Measurements from ENCODE around the gene MARCHF3. TPM values are rescaled to one million over a fixed set of nuclear protein-coding genes. Genes with fewer than 3 reads are reported as not detected.

The MARCHF3 gene
- total and polyA plus RNA-seq, 8 donors = 2.8 to 7.5 (median 3.9) TPM

- Histone ChIP-seq H3K27me3 (no peaks in the 10 kb centered on the region), H3K9me3 (no peaks in the 10 kb centered on the region), H3K4me1 (no peaks in the 10 kb centered on the region), H3K27ac (no peak overlapping the region), H3K4me3 (no peak overlapping the region), H3K36me3 (no peaks in the 10 kb centered on the region)
- WGBS, 2 donors = 92 to 95% methylated on average over 3 of the region's 3 CpGs
- FAIRE-seq (no peak), ATAC-seq (no peak), DNase-seq (no peak)
- intact Hi-C loops (cut with DNase I) = no loop called here
- no peak for TF ChIP-seq CTCF (IDR thresholded peaks at IDR 0.05)
These were observed 42.3 kb downstream of the MARCHF3 start for GRCh38 chr5:126988021-126988569.

- intact Hi-C loops (cut with DNase I) = no loop called here
- Histone ChIP-seq H3K9me3 (no peaks in the 10 kb centered on the region), H3K36me3 (no peaks in the 10 kb centered on the region), H3K27ac (no peak overlapping the region), H3K27me3 (no peaks in the 10 kb centered on the region), H3K4me3 (no peak overlapping the region), H3K4me1 (no peaks in the 10 kb centered on the region)
- 71 to 79% methylated on average over 4 of the region's 4 CpGs for WGBS, 2 donors
- DNase-seq = no peak
- no peak for FAIRE-seq
- TF ChIP-seq CTCF (IDR thresholded peaks at IDR 0.05) = no peak
- ATAC-seq = no peak
These were observed 43.0 kb downstream of the MARCHF3 start for GRCh38 chr5:126987271-126987899.

- no peak for FAIRE-seq
- no peak for TF ChIP-seq CTCF (IDR thresholded peaks at IDR 0.05)
- no peaks in the 10 kb centered on the region for H3K9me3 ChIP-seq
- 81 to 91% methylated on average over 2 of the region's 2 CpGs for WGBS, 2 donors
- H3K36me3 ChIP-seq = no peaks in the 10 kb centered on the region
- no peak for DNase-seq
- H3K4me1 ChIP-seq = no peaks in the 10 kb centered on the region
- ATAC-seq = peak in 1 of 4 donors; percentile 19
- intact Hi-C loops (cut with DNase I) = no loop called here
- H3K27me3 ChIP-seq = no peaks in the 10 kb centered on the region
- H3K27ac ChIP-seq = no peak overlapping the region
- no peak overlapping the region for H3K4me3 ChIP-seq
These were observed 45.7 kb downstream of the MARCHF3 start for GRCh38 chr5:126984632-126985031.

- H3K27ac ChIP-seq = no peak overlapping the region
- intact Hi-C loops (cut with DNase I) = no loop called here
- no peaks in the 10 kb centered on the region for H3K36me3 ChIP-seq
- no peaks in the 10 kb centered on the region for H3K27me3 ChIP-seq
- ATAC-seq = no peak
- H3K4me3 ChIP-seq = no peak overlapping the region
- TF ChIP-seq CTCF (IDR thresholded peaks at IDR 0.05) = no peak
- H3K9me3 ChIP-seq = no peaks in the 10 kb centered on the region
- WGBS, 2 donors = 84 to 97% methylated on average over 2 of the region's 2 CpGs
- H3K4me1 ChIP-seq = no peaks in the 10 kb centered on the region
- FAIRE-seq = no peak
- no peak for DNase-seq
These were observed 46.5 kb downstream of the MARCHF3 start for GRCh38 chr5:126983874-126984266.

Measured in pancreas (tissue), 10 donors.